GM21786 (cell line): ENCODE results near the gene KPNB1.

Experiments used
- ATAC-seq: cut with Tn5 transposase; IDR thresholded peaks from one replicate; pipeline ENCODE4 v1.9.1; 2021; ENCODE audit not compliant: unreplicated experiment

The KPNB1 gene

GRCh38 chr17:47636273-47637030 lies 13.3 kb upstream of the KPNB1 start:
- ATAC-seq: no peak

- ATAC-seq: no peak
Measured at GRCh38 chr17:47638903-47639302, 10.8 kb upstream of the KPNB1 start.

- ATAC-seq: no peak
Measured at GRCh38 chr17:47640076-47640475, 9.6 kb upstream of the KPNB1 start.

- ATAC-seq: no peak
Measured at GRCh38 chr17:47641202-47641601, 8.5 kb upstream of the KPNB1 start.

- no peak for ATAC-seq
Measured at GRCh38 chr17:47643116-47643515, 6.6 kb upstream of the KPNB1 start.

- no peak for ATAC-seq
Measured at GRCh38 chr17:47644324-47644723, 5.4 kb upstream of the KPNB1 start.

- no peak for ATAC-seq
Measured at GRCh38 chr17:47649972-47650524, 329 bp downstream of the KPNB1 start.

- no peak for ATAC-seq
Measured at GRCh38 chr17:47650525-47651522, 1.1 kb downstream of the KPNB1 start.

- ATAC-seq: no peak
Measured at GRCh38 chr17:47651704-47652103, 2.0 kb downstream of the KPNB1 start.

GRCh38 chr17:47652570-47652969 lies 2.9 kb downstream of the KPNB1 start:
- no peak for ATAC-seq

GRCh38 chr17:47653442-47653841 lies 3.7 kb downstream of the KPNB1 start:
- ATAC-seq: no peak

GRCh38 chr17:47654991-47655390 lies 5.3 kb downstream of the KPNB1 start:
- no peak for ATAC-seq

GRCh38 chr17:47660064-47660492 lies 10.4 kb downstream of the KPNB1 start:
- peak; percentile 56 for ATAC-seq

- ATAC-seq: no peak
Measured at GRCh38 chr17:47663912-47664623, 14.3 kb downstream of the KPNB1 start.

- ATAC-seq: no peak
Measured at GRCh38 chr17:47664624-47664941, 14.9 kb downstream of the KPNB1 start.

- ATAC-seq: no peak
Measured at GRCh38 chr17:47665655-47666054, 15.9 kb downstream of the KPNB1 start.

GRCh38 chr17:47669081-47669480 lies 19.4 kb downstream of the KPNB1 start:
- no peak for ATAC-seq

- no peak for ATAC-seq
Measured at GRCh38 chr17:47670064-47670463, 20.3 kb downstream of the KPNB1 start.

GRCh38 chr17:47674499-47674898 lies 24.8 kb downstream of the KPNB1 start:
- ATAC-seq: no peak

GRCh38 chr17:47675380-47676198 lies 25.9 kb downstream of the KPNB1 start:
- no peak for ATAC-seq

- no peak for ATAC-seq
Measured at GRCh38 chr17:47676199-47676472, 26.4 kb downstream of the KPNB1 start.
